Ishikawa (cell line): ENCODE measurements around the gene PDS5A.
A peak's percentile ranks its signal among the peaks of the same experiment; 100 is the strongest.

ENCODE experiments used
- CEBPB ChIP-seq: IDR thresholded peaks from 2 replicates; pipeline ENCODE4 v1.6.1; 2012
- CREB1 ChIP-seq: IDR thresholded peaks from 2 replicates; pipeline ENCODE4 v1.6.1; 2012; ENCODE audit warnings: low read depth
- EGR1 ChIP-seq: IDR thresholded peaks from 2 replicates; pipeline ENCODE4 v1.6.1; 2012
- EP300 ChIP-seq: IDR thresholded peaks from 2 replicates; pipeline ENCODE4 v1.6.1; 2012; ENCODE audit warnings: borderline replicate concordance
- FOXM1 ChIP-seq: IDR thresholded peaks from 2 replicates; pipeline ENCODE4 v1.6.1; 2012; ENCODE audit warnings: low read depth, borderline replicate concordance
- MAX ChIP-seq: IDR thresholded peaks from 2 replicates; pipeline ENCODE4 v1.6.1; 2012
- NFIC ChIP-seq: IDR thresholded peaks from 2 replicates; pipeline ENCODE4 v1.6.1; 2012
- RAD21 ChIP-seq: IDR thresholded peaks from 2 replicates; pipeline ENCODE4 v1.6.1; 2012; ENCODE audit warnings: low read depth
- REST ChIP-seq: IDR thresholded peaks from 2 replicates; pipeline ENCODE4 v1.6.1; 2012; ENCODE audit warnings: low read depth, mild to moderate bottlenecking
- TAF1 ChIP-seq: IDR thresholded peaks from 2 replicates; pipeline ENCODE4 v1.6.1; 2012; ENCODE audit warnings: low read depth, mild to moderate bottlenecking
- TCF12 ChIP-seq: IDR thresholded peaks from 2 replicates; pipeline ENCODE4 v1.6.1; 2012; ENCODE audit warnings: low read depth
- TEAD4 ChIP-seq: IDR thresholded peaks from 2 replicates; pipeline ENCODE4 v1.6.1; 2012
- USF1 ChIP-seq: IDR thresholded peaks from 2 replicates; pipeline ENCODE4 v1.6.1; 2012
- YY1 ChIP-seq: IDR thresholded peaks from 2 replicates; pipeline ENCODE4 v1.6.1; 2012; ENCODE audit warnings: low read depth
- ZBTB7A ChIP-seq: IDR thresholded peaks from 2 replicates; pipeline ENCODE4 v1.6.1; 2012; ENCODE audit warnings: low read depth

PDS5A gene

GRCh38 chr4:39987485-39987884 is 9.8 kb upstream of the PDS5A start:
- TF ChIP-seq FOXM1 (no peak), USF1 (no peak)

- TF ChIP-seq REST = no peak
- no peak for TF ChIP-seq CEBPB
- no peak for TF ChIP-seq RAD21
- no peak for TF ChIP-seq USF1
- TF ChIP-seq TEAD4 = no peak
- TF ChIP-seq EGR1 = no peak
- TF ChIP-seq FOXM1 = no peak
- TF ChIP-seq CREB1 = no peak
- no peak for TF ChIP-seq TCF12
- no peak for TF ChIP-seq ZBTB7A
- TF ChIP-seq TAF1 = no peak
- no peak for TF ChIP-seq YY1
- no peak for TF ChIP-seq EP300
Measured at GRCh38 chr4:39978904-39979303, 1.2 kb upstream of the PDS5A start.

GRCh38 chr4:39978378-39978775 is 666 bp upstream of the PDS5A start:
- no peak for TF ChIP-seq RAD21
- no peak for TF ChIP-seq NFIC
- no peak for TF ChIP-seq EGR1
- no peak for TF ChIP-seq TCF12
- no peak for TF ChIP-seq USF1
- no peak for TF ChIP-seq CEBPB
- no peak for TF ChIP-seq ZBTB7A
- TF ChIP-seq TEAD4 = no peak
- TF ChIP-seq EP300 = no peak
- TF ChIP-seq TAF1 = no peak
- no peak for TF ChIP-seq REST
- TF ChIP-seq CREB1 = no peak
- TF ChIP-seq MAX = no peak
- TF ChIP-seq YY1 = no peak
- TF ChIP-seq FOXM1 = no peak

DNA sequence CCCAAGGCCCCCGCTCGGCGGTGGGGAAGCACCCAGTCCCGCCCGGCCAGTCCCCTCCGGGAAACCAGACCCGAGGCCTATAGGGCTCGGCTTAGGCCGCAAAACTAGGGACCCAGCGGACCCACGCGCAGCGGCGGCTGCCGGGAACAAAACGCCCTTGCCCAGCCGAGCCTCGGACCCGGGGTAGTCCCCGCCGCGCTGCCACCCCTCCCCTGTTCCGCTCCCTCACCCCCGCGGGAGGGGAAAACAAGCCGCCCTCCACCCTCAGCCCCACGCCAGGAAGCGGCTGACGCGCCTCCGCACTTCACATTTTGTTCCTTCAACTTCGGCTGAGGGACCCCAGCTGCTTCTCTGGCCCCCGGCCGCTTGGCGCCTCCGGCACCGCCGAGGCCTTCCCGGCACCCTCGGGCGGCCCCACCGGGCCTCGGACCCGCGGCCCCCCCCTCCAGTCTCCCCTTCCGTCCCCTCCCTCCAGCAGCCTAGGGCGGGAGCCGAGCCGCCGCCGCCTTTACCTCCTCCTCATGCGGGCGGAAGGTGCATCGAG is 694 bp downstream of the PDS5A start:
- no peak for TF ChIP-seq TAF1
- TF ChIP-seq CEBPB = no peak
- TF ChIP-seq FOXM1 = no peak
- no peak for TF ChIP-seq USF1
- 0 out of 2 replicates have a peak, but pooled peaks have one; percentile 10 for TF ChIP-seq MAX
- TF ChIP-seq YY1 = no peak
- peak; percentile 56; the same call in 1 of the 2 replicates for TF ChIP-seq ZBTB7A
- no peak for TF ChIP-seq EGR1
- no peak for TF ChIP-seq RAD21
- no peak for TF ChIP-seq TCF12
- no peak for TF ChIP-seq REST
- no peak for TF ChIP-seq CREB1
- TF ChIP-seq NFIC = no peak
- TF ChIP-seq EP300 = no peak
